Tibial nerve (tissue), 4 donors: ENCODE measurements around the gene MYH14.

Source experiments
- EP300 ChIP-seq, 2 donors: sonication (generic); formaldehyde crosslinking; IDR thresholded peaks; one replicate each; pipeline ENCODE4 v1.6.1; 2017; ENCODE audit warnings: antibody characterized with exemption in 2 of 2, mild to moderate bottlenecking in 1 of 2
- POLR2A ChIP-seq, 2 donors: fragments of 450-650 bp; IDR thresholded peaks; one replicate each; pipeline ENCODE4 v1.6.1; 2017; ENCODE audit warnings: antibody characterized with exemption in 2 of 2, mild to moderate bottlenecking in 2 of 2, moderate library complexity in 2 of 2
- TF ChIP-seq, protein P1 (sequence below), 5 experiments: fragments of 200-600 bp in 3 of 5; fragments of 450-650 bp in 2 of 5; sonication (generic) in 3 of 5; IDR thresholded peaks; one replicate each; pipeline ENCODE4 v1.5.1; 2016 to 2019; ENCODE audit warnings: antibody characterized with exemption in 5 of 5, mild to moderate bottlenecking in 3 of 5, moderate library complexity in 2 of 5

DNA sequence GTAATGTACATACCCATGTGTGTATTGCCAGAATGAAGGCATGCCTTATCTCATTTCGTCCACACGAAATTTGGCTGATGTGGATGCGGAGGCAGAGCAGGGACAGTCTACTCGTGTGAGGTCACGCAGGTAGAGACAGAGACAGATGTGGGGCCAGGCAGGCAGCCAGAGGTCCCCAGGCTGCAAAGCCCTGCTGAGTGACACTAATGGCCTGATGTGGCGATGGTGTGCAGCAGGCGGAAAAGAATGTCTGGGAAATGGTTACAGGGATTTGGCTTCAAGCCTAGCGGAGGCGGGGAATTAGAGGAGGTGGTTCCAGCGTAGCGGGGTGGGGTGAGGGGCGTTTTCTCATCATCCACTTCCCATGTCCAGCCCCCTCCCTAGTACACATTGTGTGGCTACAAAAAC lies 36.1 kb upstream of the MYH14 start:
- TF ChIP-seq, protein P1, sequence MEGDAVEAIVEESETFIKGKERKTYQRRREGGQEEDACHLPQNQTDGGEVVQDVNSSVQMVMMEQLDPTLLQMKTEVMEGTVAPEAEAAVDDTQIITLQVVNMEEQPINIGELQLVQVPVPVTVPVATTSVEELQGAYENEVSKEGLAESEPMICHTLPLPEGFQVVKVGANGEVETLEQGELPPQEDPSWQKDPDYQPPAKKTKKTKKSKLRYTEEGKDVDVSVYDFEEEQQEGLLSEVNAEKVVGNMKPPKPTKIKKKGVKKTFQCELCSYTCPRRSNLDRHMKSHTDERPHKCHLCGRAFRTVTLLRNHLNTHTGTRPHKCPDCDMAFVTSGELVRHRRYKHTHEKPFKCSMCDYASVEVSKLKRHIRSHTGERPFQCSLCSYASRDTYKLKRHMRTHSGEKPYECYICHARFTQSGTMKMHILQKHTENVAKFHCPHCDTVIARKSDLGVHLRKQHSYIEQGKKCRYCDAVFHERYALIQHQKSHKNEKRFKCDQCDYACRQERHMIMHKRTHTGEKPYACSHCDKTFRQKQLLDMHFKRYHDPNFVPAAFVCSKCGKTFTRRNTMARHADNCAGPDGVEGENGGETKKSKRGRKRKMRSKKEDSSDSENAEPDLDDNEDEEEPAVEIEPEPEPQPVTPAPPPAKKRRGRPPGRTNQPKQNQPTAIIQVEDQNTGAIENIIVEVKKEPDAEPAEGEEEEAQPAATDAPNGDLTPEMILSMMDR (IDR thresholded peaks at IDR 0.05) = no peak
- TF ChIP-seq EP300 (IDR thresholded peaks at IDR 0.05) (no peak), POLR2A (IDR thresholded peaks at IDR 0.05) (no peak)
